HG02678 (cell line): ENCODE data around the gene RRP8.

ENCODE experiments used
- ATAC-seq: cut with Tn5 transposase; IDR thresholded peaks from one replicate; pipeline ENCODE4 v1.9.1; 2021; ENCODE audit warnings: mild to moderate bottlenecking, moderate library complexity; ENCODE audit not compliant: unreplicated experiment

The RRP8 gene

DNA sequence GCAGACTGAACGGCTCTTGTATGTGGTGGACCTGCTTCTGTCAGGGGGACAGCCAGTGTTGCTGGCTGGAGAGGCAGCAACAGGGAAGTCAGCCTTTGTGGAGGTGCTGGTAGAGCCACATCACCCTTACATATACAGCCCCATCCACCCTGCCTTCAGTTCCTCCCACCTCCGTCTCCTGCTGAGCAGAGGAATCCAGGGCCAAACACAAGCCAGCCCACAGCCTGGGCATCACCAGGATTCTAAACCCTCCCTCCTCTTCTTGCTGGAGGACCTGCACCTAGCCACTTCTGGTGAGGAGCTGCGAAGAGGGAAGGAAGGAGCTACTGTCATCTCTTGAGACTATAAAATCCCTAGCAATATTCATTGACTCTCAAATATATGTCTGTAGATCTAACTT, 54.8 kb downstream of the RRP8 start:
- ATAC-seq = no peak

DNA sequence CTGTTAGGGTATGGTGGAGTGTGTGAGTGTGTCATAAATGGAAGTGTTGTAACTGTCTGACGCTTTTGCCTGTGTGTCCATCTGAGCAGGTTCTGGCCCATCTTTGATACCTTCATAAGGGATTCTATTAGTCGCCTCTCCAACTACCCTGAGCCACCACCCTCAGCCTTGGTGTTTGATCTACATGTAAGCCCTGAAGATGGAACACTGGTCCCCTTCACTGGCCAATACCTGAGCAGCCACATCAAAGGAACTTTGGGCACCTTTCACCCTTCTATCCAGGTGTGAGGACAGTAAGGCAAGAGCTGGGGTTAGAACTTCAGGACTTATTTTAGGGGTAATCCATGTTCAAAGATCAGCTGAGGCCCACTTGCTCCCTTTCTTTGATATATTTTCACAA, 55.3 kb downstream of the RRP8 start:
- no peak for ATAC-seq

GRCh38 chr11:6547177-6547576, 56.2 kb downstream of the RRP8 start:
- ATAC-seq = no peak

GRCh38 chr11:6546735-6547134, 56.7 kb downstream of the RRP8 start:
- no peak for ATAC-seq

DNA sequence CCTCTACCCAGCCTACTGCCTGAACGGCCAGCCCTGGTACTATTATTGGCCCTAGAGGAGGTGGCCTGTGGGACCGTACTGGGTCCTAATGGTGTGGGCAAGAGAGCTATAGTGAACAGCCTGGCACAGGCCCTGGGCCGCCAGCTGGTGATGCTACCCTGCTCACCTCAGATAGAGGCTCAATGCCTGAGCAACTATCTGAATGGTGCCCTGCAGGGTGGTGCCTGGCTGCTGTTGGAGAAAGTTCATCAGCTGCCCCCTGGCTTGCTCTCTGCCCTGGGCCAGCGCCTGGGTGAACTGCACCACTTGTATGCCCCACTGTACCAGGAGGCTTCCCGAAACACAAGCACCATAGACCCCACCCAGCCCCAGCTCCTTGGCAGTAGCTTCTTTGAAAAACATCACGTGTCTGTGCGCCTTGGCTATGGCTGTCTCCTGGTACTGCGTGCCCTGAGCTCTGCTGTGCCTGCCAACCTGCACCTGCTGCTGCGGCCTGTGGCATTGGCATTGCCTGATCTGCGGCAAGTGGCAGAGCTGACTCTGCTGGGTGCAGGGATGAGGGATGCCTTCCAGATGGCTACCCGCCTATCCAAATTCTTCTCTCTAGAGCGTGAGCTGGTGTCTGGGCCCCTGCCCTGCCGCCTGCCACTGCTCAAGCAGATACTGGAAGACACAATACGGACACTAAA, 57.4 kb downstream of the RRP8 start:
- no peak for ATAC-seq
